NCI-H526 (cell line): Measurements from ENCODE around the gene RASGRF1.
A peak's percentile ranks its signal among the peaks of the same experiment; 100 is the strongest.

Experiments
- DNase-seq, 2 experiments: peaks; one replicate each; lab custom pipeline; 2025; lab: John Stamatoyannopoulos, UW

Gene RASGRF1

GRCh38 chr15:78957416-78958093 lies 133.0 kb downstream of the RASGRF1 start:
- no peak for DNase-seq

DNA sequence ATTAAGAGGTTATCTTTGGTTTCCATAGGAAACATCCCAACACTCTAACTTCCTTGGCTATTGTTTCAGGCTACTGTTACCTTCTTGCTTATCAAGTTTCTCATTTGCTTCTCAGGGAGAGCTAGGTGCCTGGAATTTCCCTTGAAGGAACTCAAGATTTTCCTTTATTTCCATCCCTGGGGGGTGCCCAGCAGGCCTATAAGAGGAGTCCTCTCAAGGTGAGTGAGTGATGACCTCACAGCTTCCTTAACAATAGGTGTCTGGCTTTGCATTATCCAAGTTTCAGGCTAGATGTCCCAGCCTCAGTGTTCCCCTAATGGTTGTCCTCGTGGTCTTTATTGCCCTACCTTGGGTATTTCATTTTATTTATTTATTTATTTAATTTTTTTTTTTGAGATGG lies 133.6 kb downstream of the RASGRF1 start:
- no peak for DNase-seq

DNA sequence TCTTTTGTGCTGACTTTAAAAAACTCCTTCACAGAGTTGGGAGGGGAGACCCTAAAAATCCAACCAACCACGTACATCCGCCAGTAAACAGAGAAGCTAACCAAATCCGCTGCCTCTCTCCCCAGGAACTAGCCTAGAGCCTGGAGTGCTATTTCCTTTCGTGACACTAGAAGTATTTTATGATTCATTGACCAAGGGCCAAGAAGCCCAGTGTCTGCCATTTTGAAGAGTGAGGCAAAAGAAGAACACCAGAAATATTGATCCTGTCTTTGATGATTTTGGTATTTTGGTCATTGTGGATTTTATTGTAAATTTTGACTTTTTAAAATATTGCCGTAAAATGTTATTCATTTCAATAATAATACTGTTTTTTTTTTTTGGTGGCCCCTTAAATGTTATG lies 135.2 kb downstream of the RASGRF1 start:
- DNase-seq, result no peak

- DNase-seq, result peak in 1 of 2 experiments; percentile 36
Measured at GRCh38 chr15:78951841-78952238, 138.7 kb downstream of the RASGRF1 start.

DNA sequence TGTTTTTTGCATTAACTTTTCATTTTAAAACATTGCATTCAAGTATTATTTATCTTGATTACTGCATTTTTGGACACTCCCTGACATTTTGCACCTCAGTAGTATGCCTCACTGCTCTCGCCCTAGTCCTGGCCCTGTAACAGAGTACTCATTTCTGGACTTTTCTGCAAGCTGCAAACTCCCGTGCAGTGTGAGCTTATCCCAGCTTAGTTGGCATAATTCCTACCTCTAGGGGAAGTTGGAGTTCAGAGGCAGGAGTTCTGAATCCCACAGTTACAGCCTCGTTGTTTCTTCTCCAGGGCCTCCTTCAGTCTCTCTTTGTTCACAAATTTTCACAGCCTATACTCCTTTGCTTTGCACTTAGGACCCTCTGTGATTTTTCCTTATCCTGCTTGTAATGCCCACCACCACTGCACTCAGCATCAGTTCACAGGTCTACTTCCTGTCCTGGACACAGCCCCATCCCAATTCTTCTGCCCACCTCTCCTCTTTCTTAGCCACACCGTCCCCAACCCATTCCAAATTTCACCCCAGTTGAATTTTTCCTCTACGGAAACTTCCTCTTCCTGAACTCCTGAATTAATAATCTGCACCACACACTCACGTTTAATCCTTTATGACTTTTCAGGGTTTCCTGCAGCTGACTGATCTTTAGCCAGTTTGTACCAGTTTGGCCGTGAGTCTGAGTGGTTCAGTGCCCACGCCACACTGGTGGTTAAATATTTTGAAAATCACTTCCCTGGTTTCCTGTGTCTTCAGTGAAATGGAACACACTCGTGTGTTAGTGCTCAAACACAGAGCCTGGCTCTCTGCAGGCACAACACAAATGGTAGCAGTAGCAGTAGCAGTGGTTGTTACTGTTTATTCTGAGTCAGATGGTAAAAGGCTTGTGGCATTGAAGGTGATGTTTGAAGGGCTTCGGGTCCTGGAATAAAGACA lies 139.4 kb downstream of the RASGRF1 start:
- peak in 1 of 2 experiments; percentile 7 for DNase-seq

DNA sequence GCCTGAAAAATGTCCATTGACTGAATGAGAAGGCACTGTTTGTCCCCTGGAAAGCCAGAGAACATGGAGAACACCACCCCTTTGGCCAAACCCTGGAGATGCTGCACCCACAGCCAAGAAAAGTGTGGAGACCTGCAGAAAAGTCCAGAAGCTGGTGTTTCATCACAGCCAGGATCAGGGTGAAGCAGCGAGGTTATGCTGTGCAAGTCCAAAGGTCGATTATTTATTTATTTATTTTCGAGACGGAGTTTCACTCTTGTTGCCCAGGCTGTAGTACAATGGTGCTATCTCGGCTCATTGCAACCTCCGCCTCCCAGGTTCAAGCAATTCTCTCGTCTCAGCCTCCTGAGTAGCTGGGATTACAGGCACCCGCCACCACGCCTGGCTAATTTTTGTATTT lies 140.2 kb downstream of the RASGRF1 start:
- DNase-seq, result no peak

- peak; percentile 27 to 60 for DNase-seq
Measured at GRCh38 chr15:78949461-78949860, 141.1 kb downstream of the RASGRF1 start.

GRCh38 chr15:78947506-78947905 lies 143.1 kb downstream of the RASGRF1 start:
- no peak for DNase-seq

DNA sequence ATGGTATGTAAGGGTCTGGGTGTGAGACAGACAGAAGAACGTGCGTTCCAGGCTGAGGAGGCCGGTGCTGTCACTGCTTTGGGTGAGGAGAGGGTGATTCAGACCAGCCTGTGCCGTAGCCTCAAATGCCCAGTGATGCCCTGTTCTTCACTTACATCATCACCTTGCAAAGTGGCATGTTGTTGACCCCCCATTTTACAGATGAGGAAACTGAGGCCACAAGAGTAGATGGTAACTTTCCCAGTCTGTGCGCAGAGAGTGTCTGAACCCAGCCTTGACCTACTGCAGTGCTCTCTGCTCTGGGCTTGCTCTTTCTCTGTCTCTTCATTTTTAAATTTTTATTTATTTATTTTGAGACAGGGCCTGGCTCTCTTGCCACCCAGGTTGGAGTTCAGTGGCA lies 144.1 kb downstream of the RASGRF1 start:
- no peak for DNase-seq

GRCh38 chr15:78944669-78945407 lies 145.7 kb downstream of the RASGRF1 start, which contains the start of gene CTSH:
Gene CTSH (minus strand): TSS chr15:78945046. CDS start chr15:78944981, 65 bp downstream.
- DNase-seq, result peak; percentile 62 to 94

- peak in 1 of 2 experiments; percentile 30 for DNase-seq
Measured at GRCh38 chr15:78944202-78944625, 146.4 kb downstream of the RASGRF1 start.

- DNase-seq, result no peak
Measured at GRCh38 chr15:78943692-78944091, 146.9 kb downstream of the RASGRF1 start.

DNA sequence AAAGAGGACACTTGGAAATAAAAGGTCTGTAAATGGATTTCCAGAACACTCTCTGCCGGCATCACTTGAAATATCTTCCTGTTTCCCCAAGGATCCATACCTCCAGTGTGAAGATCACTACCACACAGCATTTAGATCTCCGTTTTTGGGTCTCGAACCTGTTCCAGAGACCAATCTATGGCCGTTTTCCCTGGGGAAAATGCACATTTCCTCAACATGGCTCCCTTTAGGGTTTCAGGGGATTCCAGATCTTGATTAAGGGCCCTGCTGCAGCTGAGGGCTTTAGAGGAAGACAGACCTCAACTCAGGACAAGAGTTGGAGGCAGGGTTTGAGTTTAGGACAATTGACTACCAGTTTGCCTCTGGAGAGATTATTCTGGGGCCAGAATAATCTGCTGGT lies 147.8 kb downstream of the RASGRF1 start:
- DNase-seq, result no peak

DNA sequence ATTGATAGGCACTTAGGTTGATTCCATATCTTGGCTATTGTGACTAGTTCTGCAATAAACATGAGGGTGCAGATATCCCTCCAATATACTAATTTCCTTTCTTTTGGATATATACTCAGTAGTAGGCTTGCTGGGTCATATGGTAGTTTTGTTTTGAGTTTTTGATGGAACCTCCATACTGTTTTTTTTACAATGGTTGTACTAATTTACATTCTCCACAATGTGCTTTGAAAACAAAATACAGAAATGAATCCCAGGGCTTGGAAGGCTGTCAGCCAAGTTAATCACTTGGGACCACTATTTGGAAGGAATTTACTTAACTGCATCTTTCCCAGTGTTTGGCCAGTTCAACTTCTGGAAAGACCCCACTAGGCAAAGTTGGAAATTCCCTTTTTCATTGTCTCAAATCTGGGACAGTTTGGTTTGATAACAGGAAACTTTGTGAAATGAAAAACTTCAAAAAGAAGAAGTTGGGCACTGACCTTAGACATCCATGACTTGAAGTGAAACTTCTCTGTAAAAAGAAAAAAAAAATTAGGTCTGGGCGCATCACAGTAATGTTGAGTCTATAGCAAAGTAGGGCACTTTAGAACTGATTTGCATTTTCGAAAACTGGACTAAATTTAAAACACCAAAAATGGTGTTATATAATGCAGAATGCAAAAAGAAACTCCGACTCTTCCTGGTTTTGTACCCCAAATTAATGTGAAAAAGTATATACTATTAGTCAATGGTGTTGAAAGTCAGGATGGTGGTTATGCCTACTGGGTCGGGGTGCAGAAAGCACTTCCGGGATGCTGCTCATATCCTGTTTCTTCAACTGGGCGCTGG lies 151.7 kb downstream of the RASGRF1 start:
- no peak for DNase-seq

GRCh38 chr15:78937132-78937739 lies 153.3 kb downstream of the RASGRF1 start:
- DNase-seq, result no peak

DNA sequence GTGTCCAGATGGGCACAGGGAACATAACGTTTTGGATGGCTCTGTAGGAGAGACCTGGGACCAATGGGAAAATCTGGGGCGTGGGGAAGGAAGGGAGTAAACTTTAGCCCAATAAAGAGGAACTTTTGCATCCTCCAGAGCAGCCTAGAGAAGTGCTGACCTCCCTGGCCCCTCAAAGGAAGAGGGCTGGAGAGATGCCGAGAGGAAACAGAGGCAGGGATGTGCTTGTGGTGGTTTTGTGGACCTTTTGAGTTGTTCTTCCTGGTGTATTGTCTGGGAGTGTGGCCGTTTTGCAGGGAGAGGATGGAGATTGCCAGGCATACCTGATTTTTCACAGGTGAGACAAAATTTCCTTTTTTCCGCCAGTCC lies 155.9 kb downstream of the RASGRF1 start:
- DNase-seq, result no peak

DNA sequence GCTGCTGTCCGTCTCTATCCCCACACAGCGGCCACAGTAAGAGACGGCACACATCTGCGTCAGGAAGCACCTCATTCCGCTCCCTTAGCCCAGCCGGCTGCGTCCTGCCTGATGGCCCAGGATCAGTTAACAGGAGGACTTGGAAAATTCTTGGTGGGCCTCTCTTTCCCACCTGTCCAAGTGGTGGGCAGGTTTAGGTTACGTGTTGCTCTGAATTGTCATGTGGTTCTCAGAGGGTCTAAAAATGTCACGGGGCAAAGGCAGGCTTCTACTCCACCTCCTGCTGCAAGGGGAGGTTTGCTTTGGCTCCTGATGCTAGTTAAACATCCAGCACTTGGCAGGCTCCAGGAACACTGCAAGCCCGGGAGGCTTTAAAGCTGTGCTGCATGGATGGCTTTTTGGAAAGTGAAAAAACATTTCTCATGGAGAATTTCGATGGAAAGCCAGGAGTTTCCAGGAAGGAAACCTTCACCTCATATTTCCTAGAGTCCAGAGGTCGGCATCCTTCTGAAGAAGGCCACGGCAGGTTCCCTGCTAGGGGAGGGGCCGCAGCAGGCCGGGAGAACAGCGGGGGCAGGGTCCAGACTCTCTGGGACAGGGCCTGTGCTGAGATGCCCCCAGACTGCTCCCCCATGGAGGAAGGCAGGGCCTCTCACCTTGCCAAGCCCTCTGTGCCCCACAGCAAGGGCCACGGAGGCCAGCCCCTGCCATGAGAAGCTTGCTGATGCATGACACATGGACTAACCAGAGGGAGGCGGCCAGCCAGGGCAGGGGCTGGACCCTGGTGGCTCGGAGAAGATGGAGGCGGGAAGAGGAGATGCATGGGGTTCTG lies 156.5 kb downstream of the RASGRF1 start:
- no peak for DNase-seq

GRCh38 chr15:78933187-78933822 lies 157.3 kb downstream of the RASGRF1 start:
- DNase-seq, result no peak

- no peak for DNase-seq
Measured at GRCh38 chr15:78932258-78932808, 158.2 kb downstream of the RASGRF1 start.
